GM12878 (cell line): ENCODE measurements around the gene AIG1. TPM values are rescaled to one million over a fixed set of nuclear protein-coding genes. Genes with fewer than 3 reads are reported as not detected.
A peak's percentile ranks its signal among the peaks of the same experiment; 100 is the strongest.

ENCODE experiments used
- ATAC-seq: fragments of 200-7000 bp; cut with Tn5 transposase; 3 replicates; pipeline ENCODE4 v1.9.1; 2020; ENCODE audit warnings: mild to moderate bottlenecking, moderate library complexity
- BruUV-seq: library from RNA; stranded (reverse); fragments of 400-500 nt; replicated peaks from 2 replicates; lab custom pipeline; 2021; lab: Mats Ljungman, UMichigan
- CTCF ChIA-PET: fragments of 300-600 bp; sonication (Branson Sonifier 250); formaldehyde crosslinking; extraction: SDS; loops from one replicate; lab custom pipeline; 2021; ENCODE audit warnings: inconsistent platforms; lab: Yijun Ruan, JAX
- POLR2A ChIA-PET: fragments of 350-600 bp; formaldehyde crosslinking; extraction: SDS; loops from one replicate; lab custom pipeline; 2021; ENCODE audit warnings: inconsistent platforms; lab: Charles Lee
- RAD21 ChIA-PET: fragments of 300-600 bp; sonication (Branson Sonifier 250); formaldehyde crosslinking; loops from one replicate; lab custom pipeline; 2023; ENCODE audit warnings: antibody characterized with exemption; ENCODE audit not compliant: unreplicated experiment; lab: Charles Lee
- SMC1A ChIA-PET: fragments of 300-600 bp; sonication (Branson Sonifier 250); formaldehyde crosslinking; loops from one replicate; lab custom pipeline; 2023; ENCODE audit not compliant: unreplicated experiment, uncharacterized antibody; lab: Charles Lee
- DNase-seq: peaks from one replicate; pipeline ENCODE4 v3.0.0-alpha.2; 2011; ENCODE audit warnings: low read depth, low spot score
- FAIRE-seq: peaks from 3 replicates; lab custom pipeline; 2011; peaks lifted over from hg19 to GRCh38; lab: Jason Lieb, UNC
- H2AFZ ChIP-seq: 2 replicates; pipeline ENCODE4 v1.6.0; 2011; ENCODE audit warnings: low read depth, low read length, control low read depth; ENCODE audit not compliant: control insufficient read depth
- H3K27ac ChIP-seq: 2 replicates; pipeline ENCODE4 v1.5.1; 2011; ENCODE audit warnings: control low read depth; ENCODE audit not compliant: control insufficient read depth, insufficient read depth
- H3K27me3 ChIP-seq, 2 experiments: replicated peaks in 1 of 2; 2 replicates each; pipeline versions ENCODE4 v1.6.0 to v1.6.1; 2011; ENCODE audit warnings: low read length in 1 of 2; ENCODE audit not compliant: control insufficient read depth in 2 of 2, insufficient read depth in 2 of 2
- H3K36me3 ChIP-seq, 2 experiments: 2 replicates each; pipeline ENCODE4 v1.5.1; 2011; ENCODE audit warnings: low read length in 1 of 2; ENCODE audit not compliant: control insufficient read depth in 2 of 2, insufficient read depth in 2 of 2
- H3K4me1 ChIP-seq: 2 replicates; pipeline ENCODE4 v1.6.1; 2011; ENCODE audit warnings: mild to moderate bottlenecking, low read length, moderate library complexity, mixed read lengths; ENCODE audit not compliant: control insufficient read depth, insufficient read depth
- H3K4me2 ChIP-seq: 2 replicates; pipeline ENCODE4 v1.6.0; 2011; ENCODE audit warnings: control low read depth; ENCODE audit not compliant: control insufficient read depth, insufficient read depth
- H3K4me3 ChIP-seq: fragments of 200-600 bp; sonication (generic); 2 replicates; pipeline ENCODE4 v1.5.1; 2016
- H3K79me2 ChIP-seq: 2 replicates; pipeline ENCODE4 v1.6.0; 2011; ENCODE audit warnings: low read length; ENCODE audit not compliant: control insufficient read depth, insufficient read depth
- H3K9ac ChIP-seq: 2 replicates; pipeline ENCODE4 v1.8.0; 2011; ENCODE audit warnings: low read length, control low read depth, mixed read lengths; ENCODE audit not compliant: control insufficient read depth, insufficient read depth
- H3K9me3 ChIP-seq: replicated peaks from 3 replicates; pipeline ENCODE4 v1.5.1; 2011; ENCODE audit warnings: mild to moderate bottlenecking, low read length; ENCODE audit not compliant: control insufficient read depth, insufficient read depth
- H4K20me1 ChIP-seq: 2 replicates; pipeline ENCODE4 v1.6.0; 2011; ENCODE audit not compliant: control insufficient read depth, insufficient read depth
- CREB1 ChIP-seq: IDR thresholded peaks from 2 replicates; pipeline ENCODE4 v1.6.1; 2012; ENCODE audit warnings: low read depth, mild to moderate bottlenecking, inconsistent platforms
- CREM ChIP-seq: IDR thresholded peaks from 2 replicates; pipeline ENCODE4 v1.6.1; 2014; ENCODE audit warnings: antibody characterized with exemption, low read depth
- DPF2 ChIP-seq: fragments of 450-650 bp; IDR thresholded peaks from 2 replicates; pipeline ENCODE4 v1.6.1; 2017; ENCODE audit warnings: mild to moderate bottlenecking
- ELK1 ChIP-seq: IDR thresholded peaks from 2 replicates; pipeline ENCODE4 v1.6.1; 2012; ENCODE audit warnings: low read depth, low read length, improper control_type of control experiment
- EP300 ChIP-seq, 2 experiments: fragments of 150-350 bp in 1 of 2; IDR thresholded peaks; 2 replicates each; pipeline ENCODE4 v1.6.1; 2011 to 2012; ENCODE audit warnings: low read depth in 2 of 2, low read length in 2 of 2, borderline replicate concordance in 1 of 2, improper control_type of control experiment in 1 of 2, inconsistent platforms in 1 of 2; ENCODE audit not compliant: control insufficient read depth in 1 of 2
- HDGF ChIP-seq: fragments of 450-650 bp; IDR thresholded peaks from 2 replicates; pipeline ENCODE4 v1.6.1; 2016; ENCODE audit warnings: antibody characterized with exemption
- IKZF2 ChIP-seq, 2 experiments: fragments of 450-650 bp; IDR thresholded peaks; 2 replicates each; pipeline ENCODE4 v1.6.1; 2017; ENCODE audit warnings: mild to moderate bottlenecking in 2 of 2, moderate library complexity in 2 of 2
- NBN ChIP-seq: fragments of 450-650 bp; IDR thresholded peaks from 2 replicates; pipeline ENCODE4 v1.6.1; 2016
- NRF1 ChIP-seq: conservative IDR thresholded peaks from 2 replicates; pipeline ENCODE4 v1.6.1; 2011; ENCODE audit warnings: mild to moderate bottlenecking, low read depth, low read length, improper control_type of control experiment
- POLR2AphosphoS2 ChIP-seq: IDR thresholded peaks from 2 replicates; pipeline ENCODE4 v1.6.1; 2011; ENCODE audit warnings: low read depth, mild to moderate bottlenecking, low read length, improper control_type of control experiment, moderate library complexity
- PRDM15 ChIP-seq: fragments of 450-650 bp; formaldehyde crosslinking; IDR thresholded peaks from 2 replicates; pipeline ENCODE4 v1.4.0; 2020; ENCODE audit warnings: mild to moderate bottlenecking, moderate library complexity
- SPI1 ChIP-seq: IDR thresholded peaks from 2 replicates; pipeline ENCODE4 v1.6.1; 2011; ENCODE audit warnings: low read depth, mild to moderate bottlenecking, low read length, moderate library complexity, borderline replicate concordance; ENCODE audit not compliant: insufficient read depth
- WGBS: methylation state at CpG from one replicate; pipeline ENCODE4 v1.1.6; 2016; ENCODE audit warnings: low lambda C conversion rate; ENCODE audit not compliant: insufficient replicate concordance, insufficient coverage; ENCODE audit errors: missing lambda C conversion rate; 5-methylcytosine and 5-hydroxymethylcytosine counted together
- in situ Hi-C: fragments of 300-500 bp; cut with MboI; formaldehyde crosslinking; loops from 9 replicates; pipeline ENCODE4 v1.14.3; 2018; ENCODE audit warnings: mixed read lengths
- intact Hi-C: fragments of 100-400 bp; cut with micrococcal nuclease; formaldehyde crosslinking; loops from one replicate; pipeline ENCODE4 v1.14.2; 2022; ENCODE audit not compliant: unreplicated experiment
- polyA plus RNA-seq, 11 experiments: library from polyadenylated mRNA; depleted of rRNA in 4 of 11; unstranded in 6 of 11; stranded (reverse) in 5 of 11; fragments of >200 nt; fragmentation: Nextera tagmentation in 4 of 11; fragmentation: Illumina TruSeq in 1 of 11; extraction: Ambion mirVana in 4 of 11; extraction: Trizol in 1 of 11; gene quantifications; 1 replicate in 1 of 11; 2 replicates in 10 of 11; pipeline versions ENCODE4 v1.2.1 to v1.2.3, GENCODE V29; 2011 to 2016; ENCODE audit warnings: inconsistent platforms in 2 of 11, missing spikeins in 2 of 11, low read depth in 1 of 11
- total RNA-seq, 4 experiments: library from RNA; depleted of rRNA in 3 of 4; stranded (reverse); fragments of >200 nt in 3 of 4; fragmentation: Illumina TruSeq in 1 of 4; extraction: Trizol in 1 of 4; gene quantifications; 2 replicates each; pipeline versions ENCODE4 v1.2.1 to v1.2.3, GENCODE V29; 2013 to 2021
- TF ChIP-seq, protein P1 (sequence below), 3 experiments: IDR thresholded peaks in 2 of 3; conservative IDR thresholded peaks in 1 of 3; 2 replicates each; pipeline ENCODE4 v1.5.1; 2011; ENCODE audit warnings: low read depth in 3 of 3, low read length in 3 of 3, mild to moderate bottlenecking in 3 of 3, control low read depth in 2 of 3, moderate library complexity in 2 of 3, inconsistent platforms in 1 of 3, mixed read lengths in 1 of 3; ENCODE audit not compliant: control insufficient read depth in 2 of 3, insufficient read depth in 1 of 3; ENCODE audit errors: extremely low read depth in 1 of 3
- TF ChIP-seq, protein P2 (sequence below): fragments of 450-650 bp; IDR thresholded peaks from 2 replicates; pipeline ENCODE4 v1.6.1; 2017; ENCODE audit warnings: mild to moderate bottlenecking, low read depth, inconsistent platforms; ENCODE audit not compliant: poor library complexity, severe bottlenecking

Gene AIG1
- total and polyA plus RNA-seq, 10 of the 15 experiments (the other 5 are each of a cell fraction or from before 2014, with no cell fraction given): 27.0 to 74.5 (median 36.4) TPM

DNA sequence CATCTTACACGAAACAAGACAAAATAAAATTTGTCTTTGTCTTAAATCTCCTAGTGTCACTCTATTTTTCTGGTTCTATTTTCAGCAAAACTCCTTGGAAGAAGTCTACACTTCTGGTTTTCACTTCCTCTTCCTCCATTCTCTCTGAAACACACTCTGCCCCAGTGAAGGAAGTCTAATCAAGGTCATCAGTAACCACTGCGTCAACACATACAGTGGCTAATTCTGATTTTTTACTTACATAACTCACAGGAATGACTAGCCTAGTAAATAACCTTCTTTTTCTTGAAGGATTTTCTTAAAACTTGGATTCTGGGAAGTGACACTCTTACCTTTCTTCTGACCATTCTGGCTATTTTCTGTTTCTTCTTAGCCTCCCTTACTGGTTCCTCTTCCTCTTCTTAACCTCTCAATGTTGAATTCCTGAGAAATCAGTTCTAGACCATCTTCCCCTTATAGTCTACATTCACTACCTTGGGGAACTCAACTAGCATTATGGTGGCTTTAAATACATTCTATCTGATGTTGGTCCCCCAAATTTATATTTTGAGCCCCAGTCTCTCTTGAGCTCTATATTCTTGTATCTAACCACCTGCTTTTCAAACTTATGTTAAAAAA lies 37.5 kb downstream of the AIG1 start:
- no TSS peak for BruUV-seq
- peak; percentile 94 for ATAC-seq
- Histone ChIP-seq H3K4me3 (peak overlapping the region; percentile 33; the same call in 1 of the 2 replicates), H3K9ac (no peak overlapping the region), H3K27ac (peak overlapping the region; percentile 33; the same call in 1 of the 2 replicates), H3K27me3 (no peaks in the 10 kb centered on the region), H2AFZ (peak overlapping the region; percentile 42; the same call in 1 of the 2 replicates), H3K79me2 (no peaks in the 10 kb centered on the region), H3K4me2 (peak overlapping the region; percentile 73), H3K36me3 (no peaks in the 10 kb centered on the region; a peak in 1 of 4 replicates), H3K9me3 (no peaks in the 10 kb centered on the region), H3K4me1 (peaks cover 12% of the 10 kb centered on the region), H4K20me1 (no peaks in the 10 kb centered on the region)
- ChIA-PET CTCF (interaction anchor here (1.5 kb wide), 1 partner anchor 10 kb away, joined by 5 read pairs; no protein-coding TSS in a partner anchor), POLR2A (no interaction called here), SMC1A (interaction anchor here (0.7 to 1.4 kb wide), 4 partner anchors 17 to 58 kb away, joined by 3 read pairs; no protein-coding TSS in a partner anchor), RAD21 (no interaction called here)
- in situ Hi-C loops (no loop called here), intact Hi-C loops (no loop called here)
- DNase-seq: peak; percentile 32
- FAIRE-seq: peak; percentile 76
- 0% methylated on average over 2 of the region's 2 CpGs for WGBS
- 0 out of 2 replicates have a peak, but pooled peaks have one; percentile 24 for TF ChIP-seq NBN
- TF ChIP-seq PRDM15 (CRISPR knock-in tag): no peak
- no peak for TF ChIP-seq HDGF
- TF ChIP-seq IKZF2 (IDR thresholded peaks at IDR 0.05): peak; percentile 83 to 85
- TF ChIP-seq CREB1: peak; percentile 45; the same call in 1 of the 2 replicates
- TF ChIP-seq DPF2: no peak
- TF ChIP-seq POLR2AphosphoS2: no peak
- TF ChIP-seq CREM: 0 out of 2 replicates have a peak, but pooled peaks have one; percentile 22
- TF ChIP-seq SPI1: peak; percentile 93
- 0 out of 4 replicates have a peak, but pooled peaks of 1 of the 2 experiments have one; percentile 27 for TF ChIP-seq EP300 (IDR thresholded peaks at IDR 0.05; ENCODE audit: borderline replicate concordance in 1 of 2, control insufficient read depth in 1 of 2, low read depth in 2 of 2, low read length in 2 of 2)
- TF ChIP-seq, protein P1, sequence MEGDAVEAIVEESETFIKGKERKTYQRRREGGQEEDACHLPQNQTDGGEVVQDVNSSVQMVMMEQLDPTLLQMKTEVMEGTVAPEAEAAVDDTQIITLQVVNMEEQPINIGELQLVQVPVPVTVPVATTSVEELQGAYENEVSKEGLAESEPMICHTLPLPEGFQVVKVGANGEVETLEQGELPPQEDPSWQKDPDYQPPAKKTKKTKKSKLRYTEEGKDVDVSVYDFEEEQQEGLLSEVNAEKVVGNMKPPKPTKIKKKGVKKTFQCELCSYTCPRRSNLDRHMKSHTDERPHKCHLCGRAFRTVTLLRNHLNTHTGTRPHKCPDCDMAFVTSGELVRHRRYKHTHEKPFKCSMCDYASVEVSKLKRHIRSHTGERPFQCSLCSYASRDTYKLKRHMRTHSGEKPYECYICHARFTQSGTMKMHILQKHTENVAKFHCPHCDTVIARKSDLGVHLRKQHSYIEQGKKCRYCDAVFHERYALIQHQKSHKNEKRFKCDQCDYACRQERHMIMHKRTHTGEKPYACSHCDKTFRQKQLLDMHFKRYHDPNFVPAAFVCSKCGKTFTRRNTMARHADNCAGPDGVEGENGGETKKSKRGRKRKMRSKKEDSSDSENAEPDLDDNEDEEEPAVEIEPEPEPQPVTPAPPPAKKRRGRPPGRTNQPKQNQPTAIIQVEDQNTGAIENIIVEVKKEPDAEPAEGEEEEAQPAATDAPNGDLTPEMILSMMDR (IDR thresholded peaks at IDR 0.05 in 2 of 3, conservative IDR thresholded peaks at IDR 0.05 in 1 of 3; ENCODE audit: control insufficient read depth in 2 of 3, extremely low read depth in 1 of 3, insufficient read depth in 1 of 3, low read depth in 3 of 3, low read length in 3 of 3): no peak
- TF ChIP-seq, protein P2, sequence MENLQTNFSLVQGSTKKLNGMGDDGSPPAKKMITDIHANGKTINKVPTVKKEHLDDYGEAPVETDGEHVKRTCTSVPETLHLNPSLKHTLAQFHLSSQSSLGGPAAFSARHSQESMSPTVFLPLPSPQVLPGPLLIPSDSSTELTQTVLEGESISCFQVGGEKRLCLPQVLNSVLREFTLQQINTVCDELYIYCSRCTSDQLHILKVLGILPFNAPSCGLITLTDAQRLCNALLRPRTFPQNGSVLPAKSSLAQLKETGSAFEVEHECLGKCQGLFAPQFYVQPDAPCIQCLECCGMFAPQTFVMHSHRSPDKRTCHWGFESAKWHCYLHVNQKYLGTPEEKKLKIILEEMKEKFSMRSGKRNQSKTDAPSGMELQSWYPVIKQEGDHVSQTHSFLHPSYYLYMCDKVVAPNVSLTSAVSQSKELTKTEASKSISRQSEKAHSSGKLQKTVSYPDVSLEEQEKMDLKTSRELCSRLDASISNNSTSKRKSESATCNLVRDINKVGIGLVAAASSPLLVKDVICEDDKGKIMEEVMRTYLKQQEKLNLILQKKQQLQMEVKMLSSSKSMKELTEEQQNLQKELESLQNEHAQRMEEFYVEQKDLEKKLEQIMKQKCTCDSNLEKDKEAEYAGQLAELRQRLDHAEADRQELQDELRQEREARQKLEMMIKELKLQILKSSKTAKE: peak; percentile 18
- no peak for TF ChIP-seq NRF1
- TF ChIP-seq ELK1: no peak
